ENCODE data around the gene RAD51B.

RAD51B gene

GRCh38 chr14:68507544-68508081, 688.0 kb downstream of the RAD51B start:
- peak; percentile 64 for DNase-seq

- no peak for DNase-seq
Observed at GRCh38 chr14:68508581-68508980, 689.0 kb downstream of the RAD51B start.

DNA sequence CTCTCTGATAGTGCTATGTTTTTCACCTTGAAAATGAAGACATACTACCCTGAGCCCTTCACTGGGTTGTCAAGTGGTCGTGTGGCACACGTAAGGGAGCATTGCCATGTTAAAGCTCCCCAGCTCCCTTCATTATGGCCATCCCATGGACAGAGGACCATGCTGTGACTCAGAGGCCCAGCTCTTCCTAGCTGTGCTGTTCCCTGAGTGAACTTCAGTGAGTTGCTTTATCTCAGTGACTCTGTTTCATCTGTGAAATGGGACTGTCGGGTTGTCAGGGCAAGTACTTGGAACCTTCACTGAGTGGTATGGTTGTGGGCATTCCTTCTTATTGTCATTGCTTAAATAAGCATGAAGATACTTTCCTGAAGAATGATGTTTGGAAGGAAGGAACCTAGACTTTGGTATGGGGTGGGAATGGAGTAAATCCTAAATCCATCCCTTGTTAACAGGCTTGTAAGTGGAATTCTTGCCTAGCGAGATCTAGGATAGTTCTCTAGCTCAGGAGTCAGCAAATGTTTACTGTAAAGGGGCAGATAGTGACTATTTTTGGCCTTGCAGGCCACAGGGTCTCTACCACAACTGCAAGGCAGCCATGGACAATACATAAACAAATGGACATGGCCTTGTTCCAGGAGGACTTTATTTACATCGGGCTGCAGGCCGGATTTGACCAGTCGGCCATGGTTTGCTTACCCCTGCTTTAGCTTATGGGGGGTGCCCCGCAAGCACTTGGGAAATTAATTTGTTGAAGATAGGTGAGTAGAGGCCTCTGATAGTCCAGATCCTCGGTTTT, 689.8 kb downstream of the RAD51B start:
- DNase-seq, result no peak

- no peak for DNase-seq
Observed at GRCh38 chr14:68510201-68511128, 690.9 kb downstream of the RAD51B start.

DNA sequence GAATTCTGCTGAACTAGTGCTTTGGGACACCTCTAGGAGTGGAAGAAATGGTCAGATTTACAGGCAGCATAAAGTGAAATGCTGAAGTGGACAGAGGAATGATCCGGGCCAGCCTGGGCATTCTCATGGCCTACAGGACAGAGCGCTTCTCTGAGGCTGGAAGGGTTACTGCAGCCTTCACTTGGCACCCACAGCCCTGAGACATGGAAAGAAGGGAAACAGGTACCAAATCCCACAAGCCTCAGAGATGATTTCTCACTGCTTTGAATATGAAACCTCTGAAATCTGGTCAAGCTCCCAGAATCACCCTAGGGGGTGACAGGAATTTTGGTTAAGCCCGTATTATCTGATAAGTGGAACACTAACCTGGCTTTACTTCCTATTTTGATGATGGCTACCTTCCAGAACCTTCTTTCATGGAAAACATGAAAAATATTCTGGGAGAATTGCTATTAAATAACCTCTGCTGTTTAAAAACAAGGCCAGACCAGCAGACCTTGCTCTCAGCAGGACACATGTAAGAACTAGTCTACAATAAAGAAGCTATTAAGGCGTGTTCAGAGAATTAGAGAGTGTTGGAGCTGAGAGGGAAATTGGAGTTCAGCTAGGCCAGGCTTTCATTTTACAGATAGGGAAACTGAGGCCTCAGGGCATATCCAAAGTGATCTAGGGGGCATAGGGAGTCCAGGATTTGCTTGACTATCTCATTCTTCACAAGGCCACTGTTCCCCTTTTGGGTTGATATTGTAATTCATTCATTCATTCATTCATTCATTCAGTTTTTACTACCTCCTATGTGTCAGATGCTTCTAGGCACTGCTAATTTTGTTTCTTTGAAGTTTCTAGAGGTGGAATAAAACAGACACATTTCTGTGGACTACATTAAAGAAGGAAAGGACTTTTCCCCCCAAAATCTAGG, 691.8 kb downstream of the RAD51B start:
- DNase-seq, result no peak

DNA sequence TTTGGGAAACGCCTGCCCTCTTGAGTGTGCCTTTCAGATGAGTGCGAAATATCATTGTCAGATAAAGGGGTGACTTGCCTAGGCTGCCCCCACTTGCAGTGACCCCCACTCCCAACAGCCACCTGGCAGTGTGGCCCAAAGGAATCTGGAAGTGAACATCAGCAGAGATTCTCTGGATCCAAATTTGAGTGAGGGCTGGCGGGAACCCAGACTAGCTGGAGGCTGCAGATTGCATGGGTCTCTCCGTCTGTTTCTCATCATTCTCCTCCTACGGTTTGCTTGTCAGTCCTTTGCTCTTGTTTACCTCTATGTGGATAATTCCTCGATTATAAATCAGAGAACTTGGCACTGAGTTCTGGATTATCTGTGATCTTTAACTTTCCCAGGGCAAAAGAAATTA, 692.5 kb downstream of the RAD51B start:
- no peak for DNase-seq

GRCh38 chr14:68513137-68513536, 693.6 kb downstream of the RAD51B start:
- no peak for DNase-seq

- DNase-seq, result no peak
Observed at GRCh38 chr14:68513838-68514607, 694.4 kb downstream of the RAD51B start.

- DNase-seq, result no peak
Observed at GRCh38 chr14:68514608-68515194, 695.1 kb downstream of the RAD51B start.

- DNase-seq, result no peak
Observed at GRCh38 chr14:68516342-68516741, 696.8 kb downstream of the RAD51B start.

- no peak for DNase-seq
Observed at GRCh38 chr14:68518166-68518565, 698.6 kb downstream of the RAD51B start.

GRCh38 chr14:68518761-68519670, 699.4 kb downstream of the RAD51B start:
- DNase-seq, result no peak

DNA sequence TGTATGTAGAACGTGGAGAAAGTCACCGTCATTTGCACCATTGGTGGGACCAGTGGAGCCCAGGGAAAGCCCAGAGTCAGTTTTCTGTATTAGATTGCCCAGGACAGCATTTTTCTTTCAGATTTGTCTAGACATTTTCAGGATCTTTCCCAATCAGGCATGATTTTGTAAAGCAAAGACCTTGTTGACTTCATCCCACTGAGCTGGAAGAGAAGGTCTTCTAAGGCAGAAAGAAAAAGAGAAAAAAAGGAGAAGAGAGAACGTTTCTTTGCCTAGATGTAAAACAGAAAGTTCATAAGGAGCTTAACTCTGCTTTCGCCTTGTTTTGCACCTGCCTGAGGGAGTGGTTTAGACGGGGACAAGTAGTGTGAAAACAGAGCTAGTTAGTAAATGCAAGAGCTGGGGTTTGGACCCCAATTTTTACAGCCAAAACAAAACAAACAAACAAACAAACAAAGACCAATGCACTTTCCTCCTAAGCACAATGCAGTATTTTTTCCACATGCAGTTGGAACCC, 700.1 kb downstream of the RAD51B start:
- no peak for DNase-seq

DNA sequence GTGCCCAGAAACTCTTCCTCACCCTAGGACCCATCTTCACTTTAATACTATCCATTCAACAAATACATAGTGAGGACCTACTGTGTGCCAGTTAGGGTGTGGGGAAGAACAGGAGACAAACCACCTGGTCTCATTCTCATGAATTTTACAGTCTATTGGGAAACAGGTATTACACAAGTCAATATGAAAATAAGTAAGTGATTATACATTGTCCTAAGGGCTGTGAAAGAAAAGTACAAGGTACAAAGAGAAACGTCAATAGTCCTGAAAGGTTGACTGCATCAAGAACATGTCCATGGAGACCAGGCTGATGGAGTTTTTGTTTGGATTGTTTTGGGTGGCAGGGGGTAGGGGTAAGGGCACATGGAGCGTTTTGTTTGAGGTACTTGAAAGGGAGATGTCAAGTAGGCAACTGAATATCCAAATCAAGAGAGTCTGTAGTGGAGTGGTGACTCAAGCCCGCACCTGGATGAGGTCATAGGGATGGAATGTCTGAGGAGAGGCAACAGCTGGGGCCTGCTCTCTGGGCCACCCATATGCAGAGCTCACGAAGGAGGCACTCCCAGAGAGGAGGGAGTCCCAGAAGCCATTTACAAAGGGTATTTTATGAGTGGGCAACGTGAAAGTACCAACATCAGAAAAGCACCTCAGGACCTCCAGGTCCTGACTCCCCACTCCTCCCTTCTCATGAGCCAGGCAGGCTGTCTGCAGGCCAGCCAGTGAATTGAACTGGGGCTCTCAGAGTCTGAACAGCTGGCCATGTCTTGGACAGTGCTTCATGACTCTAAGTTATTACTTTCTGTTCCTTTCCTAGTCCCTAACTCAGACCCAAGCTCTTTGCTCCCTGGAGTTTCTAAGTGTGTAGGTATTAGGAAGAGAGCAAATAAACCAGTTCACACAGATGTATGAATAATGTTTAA, 701.3 kb downstream of the RAD51B start:
- no peak for DNase-seq

DNA sequence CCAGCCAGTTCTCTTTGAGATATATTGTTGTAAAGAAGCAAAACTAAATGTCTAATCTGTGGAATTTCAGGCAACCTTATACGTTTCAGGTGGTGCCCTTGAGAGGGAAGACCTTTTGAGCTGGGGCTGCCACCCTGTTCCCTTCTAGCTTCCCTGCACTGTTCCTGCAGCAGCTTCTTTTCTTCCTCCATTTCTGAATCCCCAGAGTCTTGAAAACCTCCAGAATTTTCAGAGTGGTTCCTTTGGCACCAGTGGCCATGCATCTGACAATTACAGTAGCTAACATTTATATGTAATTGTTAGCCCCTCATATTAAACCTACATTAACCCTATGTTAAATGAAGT, 702.0 kb downstream of the RAD51B start:
- DNase-seq, result no peak

DNA sequence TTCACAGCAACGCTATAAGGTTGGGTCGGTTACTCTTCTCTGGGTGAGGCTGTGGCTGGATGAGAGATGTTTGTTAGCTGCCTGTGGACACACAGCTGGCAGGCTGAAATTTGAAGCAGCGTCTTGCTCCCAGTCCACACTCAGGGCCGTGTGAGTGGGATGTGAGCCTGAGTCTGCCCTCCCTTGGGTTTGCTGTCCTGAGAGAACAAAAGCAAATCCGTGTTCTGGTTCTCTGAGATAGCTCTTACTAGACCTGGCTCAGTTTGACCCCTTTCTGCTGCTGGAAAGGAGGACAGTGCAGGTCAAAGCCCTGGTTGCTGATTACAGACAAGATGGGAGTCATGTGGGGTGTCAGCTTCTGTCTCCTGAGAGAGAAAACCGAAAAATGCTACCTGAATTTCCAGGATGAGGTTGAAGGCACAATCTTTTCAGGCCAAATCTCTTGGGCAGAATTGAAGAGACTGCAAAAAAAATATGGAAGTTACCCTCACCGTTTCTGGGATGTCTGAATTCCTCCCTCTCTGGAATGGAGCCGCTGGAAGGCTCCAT, 702.5 kb downstream of the RAD51B start:
- no peak for DNase-seq

DNA sequence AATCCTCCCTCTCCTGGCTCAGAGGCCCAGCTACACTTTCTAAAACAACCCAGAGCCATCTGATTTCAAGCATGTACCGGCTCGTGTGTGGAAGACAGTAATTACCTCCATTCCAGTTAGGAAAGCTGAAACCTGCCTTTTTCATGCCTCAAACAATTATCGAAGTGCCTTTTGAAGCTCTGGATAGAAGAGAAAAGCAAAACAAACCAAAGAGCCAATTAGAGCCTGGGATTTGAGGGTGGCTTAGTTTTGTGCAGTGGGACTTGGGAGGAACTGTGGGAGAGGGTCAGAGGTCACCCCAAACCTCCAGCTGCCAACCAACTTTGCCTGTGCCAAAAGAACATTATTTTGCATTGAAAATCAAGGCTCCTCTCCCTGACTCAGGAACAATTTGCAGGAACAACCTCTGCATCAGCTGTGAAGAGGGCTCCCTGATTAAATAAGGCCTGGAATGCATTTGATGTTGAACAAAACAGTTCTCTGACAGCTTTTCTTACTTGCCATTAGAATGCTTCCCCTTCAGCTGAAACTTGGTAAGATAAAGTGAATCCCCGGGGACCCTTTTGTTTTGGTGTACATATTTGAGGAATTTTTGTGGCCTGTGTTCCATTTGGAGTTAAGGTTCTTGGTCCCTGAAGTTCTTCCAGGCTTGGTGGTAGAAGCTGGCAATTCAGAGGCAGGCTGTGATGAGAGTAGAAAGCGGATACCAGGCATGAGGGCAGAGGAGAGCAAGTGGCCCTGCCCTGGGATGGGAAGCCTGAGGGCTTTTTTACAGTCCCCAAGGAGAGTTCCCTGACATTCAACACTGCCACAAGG, 703.1 kb downstream of the RAD51B start:
- no peak for DNase-seq

DNA sequence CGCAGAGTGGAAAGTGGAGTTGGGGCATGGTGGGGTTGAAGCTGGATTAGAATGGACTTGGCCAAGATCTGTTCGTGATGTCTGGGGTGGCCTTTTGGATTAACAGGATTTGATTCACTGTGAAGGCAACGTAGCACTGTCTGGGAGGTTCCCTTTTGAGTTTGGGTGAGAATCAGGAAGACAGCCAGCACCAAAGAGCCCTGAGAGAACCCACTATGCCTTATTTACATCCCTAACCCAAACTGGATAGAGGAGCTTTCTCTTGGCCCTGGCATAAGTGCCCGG, 703.7 kb downstream of the RAD51B start:
- no peak for DNase-seq

All from CD4-positive, alpha-beta T cell treated with Interleukin-17A for 1 hour (primary cell).